ENCODE measurements around the gene GNE.

GNE gene

DNA sequence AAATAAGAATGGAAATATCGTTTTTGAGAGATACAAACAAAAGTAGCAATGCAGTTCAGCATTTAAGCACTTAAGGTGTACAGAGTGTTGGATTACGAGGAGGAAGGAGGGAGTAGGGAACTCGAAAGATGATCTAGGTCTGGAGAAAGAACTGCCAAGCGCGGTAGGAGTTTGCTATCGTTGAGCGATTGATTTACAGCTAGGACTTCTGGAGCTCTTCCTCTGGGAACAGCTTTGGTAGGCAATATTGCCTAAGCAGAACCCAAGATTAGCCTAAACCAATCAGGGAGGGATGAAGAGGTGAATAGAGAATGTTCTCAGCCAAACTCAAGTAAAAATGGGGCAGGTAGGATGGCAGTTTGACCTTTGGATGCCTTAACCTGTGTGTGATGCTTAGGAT is 66.6 kb downstream of the GNE start:
- Histone ChIP-seq H3K27me3 (ENCODE audit: insufficient read depth, low read length) (no peaks in the 10 kb centered on the region), H3K4me1 (ENCODE audit: insufficient read depth, low read length, severe bottlenecking) (peaks cover 36% of the 10 kb centered on the region), H3K9ac (ENCODE audit: low read length) (peak overlapping the region; percentile 90), H3K4me3 (ENCODE audit: low read depth, low read length, poor library complexity, severe bottlenecking) (peak overlapping the region; percentile 92), H3F3A (ENCODE audit: insufficient read depth, low read length) (no peaks in the 10 kb centered on the region), H3K79me2 (ENCODE audit: insufficient read depth, low read length) (peaks cover 45% of the 10 kb centered on the region), H2AFZ (ENCODE audit: low read length) (no peak overlapping the region), H4K20me1 (ENCODE audit: insufficient read depth, low read length) (no peaks in the 10 kb centered on the region), H3K9me3 (ENCODE audit: low read length) (no peaks in the 10 kb centered on the region), H3K36me3 (ENCODE audit: insufficient read depth, low read length) (peaks cover 30% of the 10 kb centered on the region; the same call in 1 of the 2 replicates), H3K9me2 (ENCODE audit: low read depth, low read length) (no peaks in the 10 kb centered on the region), H3K27ac (ENCODE audit: low read depth, low read length, poor library complexity, severe bottlenecking) (no peak overlapping the region), H3K4me2 (ENCODE audit: low read length) (peak overlapping the region; percentile 97)
- no peak for TF ChIP-seq EZH2 (IDR thresholded peaks at IDR 0.05; ENCODE audit: borderline replicate concordance, low read length)
- TF ChIP-seq CTCF (IDR thresholded peaks at IDR 0.05; ENCODE audit: low read length) = no peak

GRCh38 chr9:36191290-36191645 is 67.0 kb downstream of the GNE start:
- peak overlapping the region; percentile 92 for H3K4me3 ChIP-seq (ENCODE audit: low read depth, low read length, poor library complexity, severe bottlenecking)

DNA sequence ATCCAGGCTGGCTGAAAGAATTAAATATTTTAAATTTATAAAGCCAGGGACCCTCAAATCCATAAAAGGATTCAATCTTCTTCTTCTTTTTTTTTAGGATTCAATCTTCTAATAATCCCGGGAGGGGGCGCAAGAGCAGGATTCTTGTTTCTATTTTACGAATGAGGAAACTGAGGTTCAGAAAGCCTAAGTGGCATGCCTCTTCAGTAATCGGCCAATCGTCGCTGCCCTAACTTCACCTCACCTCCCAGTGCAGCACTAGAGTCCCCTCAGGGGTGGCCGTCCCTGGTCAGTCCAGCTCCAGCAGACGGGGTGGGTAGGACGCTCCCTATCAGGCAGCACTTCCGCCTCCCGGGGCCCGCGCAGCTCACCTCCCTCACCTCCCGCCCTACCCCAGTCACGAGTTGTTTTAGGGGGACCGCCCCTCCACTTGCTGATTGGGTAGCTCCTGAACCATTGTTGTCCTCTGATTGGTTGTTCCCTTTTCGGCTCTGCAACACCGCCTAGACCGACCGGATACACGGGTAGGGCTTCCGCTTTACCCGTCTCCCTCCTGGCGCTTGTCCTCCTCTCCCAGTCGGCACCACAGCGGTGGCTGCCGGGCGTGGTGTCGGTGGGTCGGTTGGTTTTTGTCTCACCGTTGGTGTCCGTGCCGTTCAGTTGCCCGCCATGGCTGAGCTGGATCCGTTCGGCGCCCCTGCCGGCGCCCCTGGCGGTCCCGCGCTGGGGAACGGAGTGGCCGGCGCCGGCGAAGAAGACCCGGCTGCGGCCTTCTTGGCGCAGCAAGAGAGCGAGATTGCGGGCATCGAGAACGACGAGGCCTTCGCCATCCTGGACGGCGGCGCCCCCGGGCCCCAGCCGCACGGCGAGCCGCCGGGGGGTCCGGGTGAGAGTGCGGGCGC is 67.6 kb downstream of the GNE start, which contains the start of gene CLTA:
CLTA (plus strand) TSS at position 534 of the 902 bp plus-strand sequence; CDS start at position 670, 136 bp downstream.
- Histone ChIP-seq H3K4me2 (ENCODE audit: low read length) (peak within 1 kb of the TSS; percentile 97), H2AFZ (ENCODE audit: low read length) (peak within 1 kb of the TSS; percentile 60; the same call in 1 of the 2 replicates), H3K4me1 (ENCODE audit: insufficient read depth, low read length, severe bottlenecking) (peaks cover 36% of the 10 kb centered on the region), H3K9me3 (ENCODE audit: low read length) (no peaks in the 10 kb centered on the region), H3K9me2 (ENCODE audit: low read depth, low read length) (no peaks in the 10 kb centered on the region), H3F3A (ENCODE audit: insufficient read depth, low read length) (no peaks in the 10 kb centered on the region), H3K36me3 (ENCODE audit: insufficient read depth, low read length) (peaks cover 28% of the 10 kb centered on the region; the same call in 1 of the 2 replicates), H3K9ac (ENCODE audit: low read length) (peak within 1 kb of the TSS; percentile 90), H3K27me3 (ENCODE audit: insufficient read depth, low read length) (no peaks in the 10 kb centered on the region), H3K27ac (ENCODE audit: low read depth, low read length, poor library complexity, severe bottlenecking) (peak within 1 kb of the TSS; percentile 40), H4K20me1 (ENCODE audit: insufficient read depth, low read length) (no peaks in the 10 kb centered on the region), H3K79me2 (ENCODE audit: insufficient read depth, low read length) (peaks cover 45% of the 10 kb centered on the region), H3K4me3 (ENCODE audit: low read depth, low read length, poor library complexity, severe bottlenecking) (peak within 1 kb of the TSS; percentile 92)
- TF ChIP-seq CTCF (IDR thresholded peaks at IDR 0.05; ENCODE audit: low read length) (peak; percentile 74), EZH2 (IDR thresholded peaks at IDR 0.05; ENCODE audit: borderline replicate concordance, low read length) (no peak)

More at GRCh38 chr9:36191290-36191645, 67.0 kb downstream of the GNE start:
- Histone ChIP-seq H3K9me3 (ENCODE audit: low read length) (no peaks in the 10 kb centered on the region), H3F3A (ENCODE audit: insufficient read depth, low read length) (no peaks in the 10 kb centered on the region), H3K4me1 (ENCODE audit: insufficient read depth, low read length, severe bottlenecking) (peaks cover 36% of the 10 kb centered on the region), H3K27me3 (ENCODE audit: insufficient read depth, low read length) (no peaks in the 10 kb centered on the region), H3K27ac (ENCODE audit: low read depth, low read length, poor library complexity, severe bottlenecking) (peak overlapping the region; percentile 40), H3K9me2 (ENCODE audit: low read depth, low read length) (no peaks in the 10 kb centered on the region), H3K36me3 (ENCODE audit: insufficient read depth, low read length) (peaks cover 28% of the 10 kb centered on the region; the same call in 1 of the 2 replicates), H4K20me1 (ENCODE audit: insufficient read depth, low read length) (no peaks in the 10 kb centered on the region), H3K4me2 (ENCODE audit: low read length) (peak overlapping the region; percentile 97), H3K79me2 (ENCODE audit: insufficient read depth, low read length) (peaks cover 45% of the 10 kb centered on the region), H2AFZ (ENCODE audit: low read length) (no peak overlapping the region), H3K9ac (ENCODE audit: low read length) (peak overlapping the region; percentile 90)
- TF ChIP-seq EZH2 (IDR thresholded peaks at IDR 0.05; ENCODE audit: borderline replicate concordance, low read length) (no peak), CTCF (IDR thresholded peaks at IDR 0.05; ENCODE audit: low read length) (no peak)

Data from OCI-LY1 (cell line).